KMS-11 (cell line): Measurements from ENCODE around the gene ADAMTS17.

Experiments used
- H2AFZ ChIP-seq: fragments of 200-600 bp; sonication (generic); 2 replicates; pipeline ENCODE4 v1.6.1; 2016; ENCODE audit warnings: antibody characterized with exemption, mixed run types, low read depth
- H3K27ac ChIP-seq: fragments of 200-600 bp; sonication (generic); 2 replicates; pipeline ENCODE4 v1.6.1; 2016; ENCODE audit warnings: mild to moderate bottlenecking, mixed run types
- H3K27me3 ChIP-seq: fragments of 200-600 bp; sonication (generic); 2 replicates; pipeline ENCODE4 v1.6.1; 2017; ENCODE audit warnings: mild to moderate bottlenecking, low read depth, mixed run types, moderate library complexity; ENCODE audit not compliant: insufficient read depth
- H3K36me3 ChIP-seq: fragments of 200-600 bp; sonication (generic); 2 replicates; pipeline ENCODE4 v1.6.1; 2017; ENCODE audit warnings: mild to moderate bottlenecking, mixed run types; ENCODE audit not compliant: insufficient read depth
- H3K4me1 ChIP-seq: fragments of 200-600 bp; sonication (generic); 2 replicates; pipeline ENCODE4 v1.6.1; 2016; ENCODE audit warnings: mild to moderate bottlenecking, low read depth, mixed run types; ENCODE audit not compliant: poor library complexity, severe bottlenecking
- H3K4me2 ChIP-seq: fragments of 200-600 bp; sonication (generic); 2 replicates; pipeline ENCODE4 v1.7.0; 2016; ENCODE audit warnings: mild to moderate bottlenecking, mixed run types
- H3K4me3 ChIP-seq: fragments of 200-600 bp; sonication (generic); IDR thresholded peaks from 2 replicates; pipeline ENCODE4 v1.6.1; 2017; ENCODE audit warnings: low read depth, low read length, mixed read lengths; ENCODE audit not compliant: insufficient read depth
- H3K79me2 ChIP-seq: fragments of 200-600 bp; sonication (generic); 2 replicates; pipeline ENCODE4 v1.6.1; 2016; ENCODE audit warnings: low read depth, mixed run types; ENCODE audit not compliant: insufficient read depth
- H3K9ac ChIP-seq: fragments of 200-600 bp; sonication (generic); 2 replicates; pipeline ENCODE4 v1.6.1; 2016; ENCODE audit warnings: mild to moderate bottlenecking, mixed run types
- H4K20me1 ChIP-seq: fragments of 200-600 bp; sonication (generic); 2 replicates; pipeline ENCODE4 v1.6.1; 2016; ENCODE audit warnings: mild to moderate bottlenecking, mixed run types; ENCODE audit not compliant: insufficient read depth
- CTCF ChIP-seq: fragments of 200-600 bp; sonication (generic); conservative IDR thresholded peaks from 2 replicates; pipeline ENCODE4 v1.6.1; 2017; ENCODE audit warnings: low read depth, mild to moderate bottlenecking, antibody characterized with exemption, low read length, moderate library complexity, mixed read lengths

The ADAMTS17 gene

GRCh38 chr15:100308608-100309007 lies 33.2 kb downstream of the ADAMTS17 start:
- no peak overlapping the region for H3K27ac ChIP-seq
- no peaks in the 10 kb centered on the region for H3K27me3 ChIP-seq
- H3K9ac ChIP-seq, result no peak overlapping the region
- no peaks in the 10 kb centered on the region for H3K79me2 ChIP-seq
- no peak for TF ChIP-seq CTCF
- H2AFZ ChIP-seq, result no peak overlapping the region
- no peaks in the 10 kb centered on the region for H3K4me1 ChIP-seq
- H4K20me1 ChIP-seq, result no peaks in the 10 kb centered on the region
- H3K36me3 ChIP-seq, result no peaks in the 10 kb centered on the region
- H3K4me3 ChIP-seq, result no peak overlapping the region
- no peak overlapping the region for H3K4me2 ChIP-seq

- Histone ChIP-seq H3K4me1 (no peaks in the 10 kb centered on the region), H3K36me3 (no peaks in the 10 kb centered on the region), H3K4me2 (no peak overlapping the region), H3K9ac (no peak overlapping the region), H3K27ac (no peak overlapping the region), H3K79me2 (no peaks in the 10 kb centered on the region), H3K27me3 (no peaks in the 10 kb centered on the region), H2AFZ (no peak overlapping the region), H4K20me1 (no peaks in the 10 kb centered on the region), H3K4me3 (no peak overlapping the region)
- TF ChIP-seq CTCF, result no peak
Measured at GRCh38 chr15:100308213-100308600, 33.6 kb downstream of the ADAMTS17 start.

- Histone ChIP-seq H3K4me3 (no peak overlapping the region), H3K4me1 (no peaks in the 10 kb centered on the region), H3K36me3 (no peaks in the 10 kb centered on the region), H2AFZ (no peak overlapping the region), H3K27me3 (no peaks in the 10 kb centered on the region), H3K4me2 (no peak overlapping the region), H3K9ac (no peak overlapping the region), H3K79me2 (no peaks in the 10 kb centered on the region), H4K20me1 (no peaks in the 10 kb centered on the region), H3K27ac (no peak overlapping the region)
- no peak for TF ChIP-seq CTCF
Measured at GRCh38 chr15:100307241-100308212, 34.2 kb downstream of the ADAMTS17 start.

GRCh38 chr15:100306098-100306497 lies 35.7 kb downstream of the ADAMTS17 start:
- Histone ChIP-seq H3K27ac (no peak overlapping the region), H3K4me3 (no peak overlapping the region), H3K4me2 (no peak overlapping the region), H3K4me1 (peaks cover 5% of the 10 kb centered on the region), H3K27me3 (no peaks in the 10 kb centered on the region), H2AFZ (no peak overlapping the region), H3K36me3 (no peaks in the 10 kb centered on the region), H3K9ac (no peak overlapping the region), H4K20me1 (no peaks in the 10 kb centered on the region), H3K79me2 (no peaks in the 10 kb centered on the region)
- no peak for TF ChIP-seq CTCF
